Measurements from ENCODE around the gene ADAMTS13. TPM values are rescaled to one million over a fixed set of nuclear protein-coding genes. Genes with fewer than 3 reads are reported as not detected.

ADAMTS13 gene
- total and polyA plus RNA-seq, 9 of the 15 experiments (the other 6 are each of a cell fraction or from before 2014, with no cell fraction given) = 0.03 to 0.20 (median 0.04) TPM; not detected in 4

DNA sequence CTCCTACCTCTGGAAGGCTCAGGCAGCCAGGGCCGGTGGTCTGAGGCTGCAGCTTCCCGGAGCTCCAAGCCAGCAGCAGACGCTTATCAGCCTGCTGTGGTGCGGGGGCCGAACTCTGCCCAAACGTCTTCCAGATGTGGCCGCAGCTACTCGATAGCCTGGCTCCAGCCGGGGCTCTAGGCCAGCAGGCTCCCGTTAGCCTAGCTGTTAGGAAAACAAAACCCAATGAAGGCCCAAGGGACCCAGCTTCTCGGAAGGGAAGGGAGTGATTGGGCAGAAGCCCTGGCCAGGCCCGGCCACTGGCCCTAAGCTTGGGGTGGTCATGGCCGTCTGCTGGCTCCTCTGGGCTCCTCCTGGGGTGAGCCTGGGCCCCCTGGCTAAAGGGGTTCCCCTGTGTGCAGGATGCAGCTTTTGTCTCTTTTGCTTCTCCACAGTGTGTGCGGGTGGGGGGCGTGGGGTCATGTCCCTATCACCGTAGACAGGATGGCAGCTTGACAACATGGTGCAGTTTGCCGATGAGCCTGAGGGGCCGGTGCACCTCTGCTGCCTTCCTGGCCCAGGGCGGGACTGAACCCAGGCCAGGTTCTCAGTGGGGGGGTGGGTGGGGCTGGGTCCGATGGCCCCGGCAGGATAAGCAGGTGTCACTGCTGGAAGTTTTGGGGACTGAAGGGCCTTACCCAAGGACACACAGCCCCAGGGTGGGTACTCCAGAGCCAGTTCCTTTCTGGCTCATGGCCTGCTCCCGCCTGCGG is 83.9 kb downstream of the ADAMTS13 start (continued):
- TF ChIP-seq, protein P1, sequence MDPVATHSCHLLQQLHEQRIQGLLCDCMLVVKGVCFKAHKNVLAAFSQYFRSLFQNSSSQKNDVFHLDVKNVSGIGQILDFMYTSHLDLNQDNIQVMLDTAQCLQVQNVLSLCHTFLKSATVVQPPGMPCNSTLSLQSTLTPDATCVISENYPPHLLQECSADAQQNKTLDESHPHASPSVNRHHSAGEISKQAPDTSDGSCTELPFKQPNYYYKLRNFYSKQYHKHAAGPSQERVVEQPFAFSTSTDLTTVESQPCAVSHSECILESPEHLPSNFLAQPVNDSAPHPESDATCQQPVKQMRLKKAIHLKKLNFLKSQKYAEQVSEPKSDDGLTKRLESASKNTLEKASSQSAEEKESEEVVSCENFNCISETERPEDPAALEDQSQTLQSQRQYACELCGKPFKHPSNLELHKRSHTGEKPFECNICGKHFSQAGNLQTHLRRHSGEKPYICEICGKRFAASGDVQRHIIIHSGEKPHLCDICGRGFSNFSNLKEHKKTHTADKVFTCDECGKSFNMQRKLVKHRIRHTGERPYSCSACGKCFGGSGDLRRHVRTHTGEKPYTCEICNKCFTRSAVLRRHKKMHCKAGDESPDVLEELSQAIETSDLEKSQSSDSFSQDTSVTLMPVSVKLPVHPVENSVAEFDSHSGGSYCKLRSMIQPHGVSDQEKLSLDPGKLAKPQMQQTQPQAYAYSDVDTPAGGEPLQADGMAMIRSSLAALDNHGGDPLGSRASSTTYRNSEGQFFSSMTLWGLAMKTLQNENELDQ (CRISPR knock-in tag; IDR thresholded peaks at IDR 0.05; ENCODE audit: borderline replicate concordance) = no peak
- TF ChIP-seq, protein P2, sequence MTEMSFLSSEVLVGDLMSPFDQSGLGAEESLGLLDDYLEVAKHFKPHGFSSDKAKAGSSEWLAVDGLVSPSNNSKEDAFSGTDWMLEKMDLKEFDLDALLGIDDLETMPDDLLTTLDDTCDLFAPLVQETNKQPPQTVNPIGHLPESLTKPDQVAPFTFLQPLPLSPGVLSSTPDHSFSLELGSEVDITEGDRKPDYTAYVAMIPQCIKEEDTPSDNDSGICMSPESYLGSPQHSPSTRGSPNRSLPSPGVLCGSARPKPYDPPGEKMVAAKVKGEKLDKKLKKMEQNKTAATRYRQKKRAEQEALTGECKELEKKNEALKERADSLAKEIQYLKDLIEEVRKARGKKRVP (CRISPR knock-in tag; IDR thresholded peaks at IDR 0.05) = no peak
- TF ChIP-seq ATF1 (CRISPR knock-in tag; IDR thresholded peaks at IDR 0.05) (no peak), ATF1 (tag; IDR thresholded peaks at IDR 0.05) (0 out of 2 replicates have a peak, but pooled peaks have one; percentile 22), NCOR1 (IDR thresholded peaks at IDR 0.05) (peak; percentile 77), CBFA2T3 (IDR thresholded peaks at IDR 0.05) (peak; percentile 89), NCOA2 (IDR thresholded peaks at IDR 0.05; ENCODE audit: partially characterized antibody in 2 of 2) (no peak), PHF8 (IDR thresholded peaks at IDR 0.05; ENCODE audit: borderline replicate concordance, low read length) (no peak), C11orf30 (IDR thresholded peaks at IDR 0.05; ENCODE audit: low read depth) (no peak)
- TF ChIP-seq, protein P3, sequence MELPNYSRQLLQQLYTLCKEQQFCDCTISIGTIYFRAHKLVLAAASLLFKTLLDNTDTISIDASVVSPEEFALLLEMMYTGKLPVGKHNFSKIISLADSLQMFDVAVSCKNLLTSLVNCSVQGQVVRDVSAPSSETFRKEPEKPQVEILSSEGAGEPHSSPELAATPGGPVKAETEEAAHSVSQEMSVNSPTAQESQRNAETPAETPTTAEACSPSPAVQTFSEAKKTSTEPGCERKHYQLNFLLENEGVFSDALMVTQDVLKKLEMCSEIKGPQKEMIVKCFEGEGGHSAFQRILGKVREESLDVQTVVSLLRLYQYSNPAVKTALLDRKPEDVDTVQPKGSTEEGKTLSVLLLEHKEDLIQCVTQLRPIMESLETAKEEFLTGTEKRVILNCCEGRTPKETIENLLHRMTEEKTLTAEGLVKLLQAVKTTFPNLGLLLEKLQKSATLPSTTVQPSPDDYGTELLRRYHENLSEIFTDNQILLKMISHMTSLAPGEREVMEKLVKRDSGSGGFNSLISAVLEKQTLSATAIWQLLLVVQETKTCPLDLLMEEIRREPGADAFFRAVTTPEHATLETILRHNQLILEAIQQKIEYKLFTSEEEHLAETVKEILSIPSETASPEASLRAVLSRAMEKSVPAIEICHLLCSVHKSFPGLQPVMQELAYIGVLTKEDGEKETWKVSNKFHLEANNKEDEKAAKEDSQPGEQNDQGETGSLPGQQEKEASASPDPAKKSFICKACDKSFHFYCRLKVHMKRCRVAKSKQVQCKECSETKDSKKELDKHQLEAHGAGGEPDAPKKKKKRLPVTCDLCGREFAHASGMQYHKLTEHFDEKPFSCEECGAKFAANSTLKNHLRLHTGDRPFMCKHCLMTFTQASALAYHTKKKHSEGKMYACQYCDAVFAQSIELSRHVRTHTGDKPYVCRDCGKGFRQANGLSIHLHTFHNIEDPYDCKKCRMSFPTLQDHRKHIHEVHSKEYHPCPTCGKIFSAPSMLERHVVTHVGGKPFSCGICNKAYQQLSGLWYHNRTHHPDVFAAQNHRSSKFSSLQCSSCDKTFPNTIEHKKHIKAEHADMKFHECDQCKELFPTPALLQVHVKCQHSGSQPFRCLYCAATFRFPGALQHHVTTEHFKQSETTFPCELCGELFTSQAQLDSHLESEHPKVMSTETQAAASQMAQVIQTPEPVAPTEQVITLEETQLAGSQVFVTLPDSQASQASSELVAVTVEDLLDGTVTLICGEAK (IDR thresholded peaks at IDR 0.05) = no peak
- TF ChIP-seq, protein P3 (CRISPR knock-in tag; IDR thresholded peaks at IDR 0.05) = no peak
